Epidermal melanocyte (primary cell): ENCODE results near the gene OCSTAMP.

Source experiments
- DNase-seq: peaks from one replicate; pipeline ENCODE4 v3.0.0; 2011; ENCODE audit warnings: low spot score; ENCODE audit not compliant: insufficient read length

Gene OCSTAMP

GRCh38 chr20:46554828-46555227 lies 4.4 kb upstream of the OCSTAMP start:
- no peak for DNase-seq

GRCh38 chr20:46553926-46554325 lies 3.5 kb upstream of the OCSTAMP start:
- DNase-seq = no peak

DNA sequence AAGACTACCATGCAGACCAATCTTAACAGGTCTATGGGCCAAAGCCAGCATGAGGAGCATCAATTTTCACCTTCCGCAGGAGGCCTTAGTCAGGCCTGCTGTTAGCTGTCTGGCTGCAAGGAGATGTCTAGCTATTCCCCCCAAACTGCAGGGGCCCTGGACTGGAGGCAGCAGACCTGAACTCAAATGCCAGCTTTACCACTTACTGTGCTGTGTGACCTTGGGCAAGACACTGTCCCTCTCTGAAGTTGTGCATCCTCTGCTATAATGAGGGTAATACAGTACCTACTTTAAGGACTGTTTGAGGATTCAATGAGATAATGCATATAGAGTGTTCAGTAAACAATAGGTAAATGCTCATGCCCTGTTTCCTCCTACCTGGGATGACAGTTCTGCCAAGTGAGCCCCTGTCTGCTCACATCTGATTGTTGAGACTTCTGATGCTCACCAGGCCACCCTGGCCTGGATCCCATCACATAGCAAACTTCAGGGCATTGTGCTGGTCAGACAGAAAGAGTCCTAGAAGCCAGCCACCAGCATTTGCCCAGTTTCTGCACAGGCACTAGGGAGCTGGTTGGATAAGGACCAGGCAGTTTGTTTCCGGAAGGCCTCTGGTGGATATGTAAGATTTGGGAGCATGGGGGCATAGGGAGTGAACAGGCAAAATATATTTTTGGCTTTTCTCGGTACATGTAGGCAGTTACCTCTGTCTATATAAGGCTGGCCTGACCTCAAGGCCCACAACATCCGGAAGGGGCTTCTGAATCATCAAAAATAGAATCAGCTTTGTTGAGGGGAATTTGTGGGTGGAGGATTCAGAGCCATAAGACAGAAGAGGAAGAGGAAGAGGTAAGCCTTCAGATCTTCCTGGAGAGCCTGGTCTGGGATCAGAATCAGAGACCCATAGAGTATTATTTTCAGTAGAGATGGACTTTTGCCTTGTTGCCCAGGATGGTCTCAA lies 2.3 kb upstream of the OCSTAMP start:
- no peak for DNase-seq

DNA sequence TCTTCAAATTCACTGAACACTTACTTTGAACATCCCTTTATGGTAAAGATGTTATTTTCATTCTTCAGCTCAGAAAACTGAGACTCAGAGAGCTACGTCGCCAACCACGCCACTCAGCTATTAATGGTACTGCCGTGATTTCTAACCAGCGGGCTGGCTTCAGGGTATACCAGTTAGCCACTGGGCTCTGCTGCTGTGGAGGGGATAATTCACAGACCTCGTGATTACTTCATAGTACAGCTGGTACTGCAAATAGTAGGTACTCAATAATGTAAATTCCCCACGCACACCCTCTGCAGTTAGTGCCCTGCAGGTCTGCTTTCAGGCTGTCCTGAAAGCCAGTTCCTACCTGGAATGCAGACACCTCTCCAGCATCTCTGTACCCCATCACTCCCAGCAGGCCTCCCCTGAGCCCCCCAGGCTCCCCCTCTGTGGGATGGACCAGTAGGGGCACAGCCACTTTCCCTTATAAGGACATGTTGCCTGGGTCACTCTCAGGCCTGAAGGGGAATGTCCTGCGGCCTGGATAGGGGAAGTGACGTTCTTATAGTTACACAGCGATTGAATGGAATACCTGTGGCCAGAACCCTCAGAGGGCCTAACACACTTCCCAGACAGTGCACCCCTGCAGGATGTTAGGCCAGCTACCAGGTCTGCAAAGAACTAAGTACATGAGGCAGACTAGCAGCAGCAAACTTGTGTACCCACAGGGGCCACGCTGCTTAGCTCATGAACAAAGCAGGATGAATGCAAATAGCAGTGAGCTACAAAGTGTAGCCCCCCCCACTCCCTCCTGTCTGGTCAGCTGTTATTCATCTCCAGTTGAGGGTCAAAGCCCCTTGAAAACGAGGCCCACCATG lies 1.3 kb upstream of the OCSTAMP start:
- no peak for DNase-seq

DNA sequence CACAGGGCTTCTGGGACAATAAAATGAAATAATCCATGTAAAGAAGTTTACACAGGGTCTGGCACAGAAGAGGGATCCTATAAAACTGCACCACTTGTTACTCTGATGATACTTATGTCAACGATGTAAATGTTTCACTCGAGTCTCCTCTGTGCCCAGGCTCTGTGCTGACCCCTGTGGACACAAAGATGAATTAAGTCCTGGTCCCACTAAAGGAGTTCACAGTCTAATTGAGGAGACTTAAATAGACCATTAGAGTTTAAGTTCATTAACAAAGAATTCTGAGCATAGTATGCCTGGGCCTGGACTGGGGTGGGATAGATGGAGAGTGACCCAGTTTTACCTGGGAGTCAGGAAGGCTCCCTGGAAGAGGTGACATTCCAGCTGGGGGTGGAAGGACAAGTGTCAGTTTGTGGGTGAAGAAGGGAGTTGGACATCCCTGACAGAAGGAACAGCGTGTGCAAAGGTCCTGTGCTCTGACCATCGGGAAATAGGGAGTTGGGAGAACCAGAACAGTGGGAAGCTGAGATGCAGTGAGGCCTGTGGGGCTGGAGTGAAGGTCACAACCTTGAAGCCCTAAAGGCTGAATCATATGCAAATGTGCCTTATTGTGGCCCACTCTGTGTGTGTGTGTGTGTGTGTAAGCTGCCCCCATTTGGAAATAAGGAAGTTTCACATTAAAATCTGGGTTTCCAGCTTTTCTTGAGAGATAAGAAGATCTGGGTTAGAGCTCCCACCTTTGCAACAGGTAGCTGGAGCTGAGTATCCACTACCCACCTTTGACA lies 1.1 kb downstream of the OCSTAMP start:
- DNase-seq = no peak

GRCh38 chr20:46548688-46549087 lies 1.8 kb downstream of the OCSTAMP start:
- DNase-seq = no peak

DNA sequence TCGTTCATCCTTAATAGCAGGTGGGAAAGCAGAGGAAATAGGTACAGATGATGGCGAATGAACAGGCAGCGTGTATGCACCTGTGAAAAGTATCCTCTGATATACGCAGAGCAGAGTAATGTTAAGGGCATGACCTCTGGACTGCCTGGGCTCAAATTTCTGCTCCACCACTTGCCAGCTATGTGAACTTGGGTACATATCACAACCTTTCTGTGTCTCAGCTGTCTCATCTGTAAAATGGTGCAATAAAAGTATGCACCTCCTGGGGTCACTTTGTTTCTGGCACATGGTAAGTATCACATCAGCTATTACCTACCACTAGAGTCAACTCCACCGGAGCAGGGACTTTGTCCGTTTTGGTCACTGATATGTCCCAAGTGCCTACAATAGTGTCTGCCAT lies 2.5 kb downstream of the OCSTAMP start:
- DNase-seq = no peak

DNA sequence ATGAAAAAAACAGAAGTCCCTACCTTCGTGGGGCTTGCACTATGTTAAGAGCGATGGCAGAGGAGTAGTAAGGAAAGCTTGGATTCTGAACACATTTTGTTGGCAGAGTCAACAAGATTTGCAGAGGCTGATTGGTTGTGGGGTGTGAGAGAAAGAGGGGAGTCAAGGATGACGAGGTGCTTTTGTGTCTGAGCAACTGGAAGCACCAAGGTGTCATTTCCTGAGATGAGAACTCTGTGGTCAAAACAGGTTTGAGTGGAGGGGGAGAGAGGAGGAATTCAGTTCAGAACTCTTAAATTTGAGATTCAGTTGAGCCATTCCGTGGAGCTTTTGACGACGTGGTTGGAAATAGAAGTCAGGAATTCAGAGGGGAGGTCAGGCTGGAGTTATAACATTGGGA lies 3.5 kb downstream of the OCSTAMP start:
- no peak for DNase-seq

DNA sequence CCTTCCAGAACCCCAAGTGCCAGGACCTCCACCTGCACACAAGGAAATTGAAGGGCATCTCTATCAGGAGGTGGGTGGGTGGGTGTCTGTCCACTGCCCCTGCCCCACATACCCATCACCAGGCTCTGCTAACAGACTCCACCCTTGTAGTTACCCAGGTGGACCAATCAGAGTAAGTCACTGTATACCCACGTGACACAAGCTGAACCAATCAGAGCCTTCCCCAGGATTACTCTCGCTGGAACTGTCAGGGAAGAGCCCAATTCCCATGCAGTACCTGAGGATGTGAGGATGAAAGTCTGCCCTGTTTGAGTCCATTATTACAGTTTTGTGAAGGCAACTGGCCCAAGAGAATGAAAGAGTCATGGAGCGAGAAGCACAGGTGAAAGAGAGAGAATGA lies 4.2 kb downstream of the OCSTAMP start:
- DNase-seq = no peak

- DNase-seq = no peak
Observed at GRCh38 chr20:46545827-46546138, 4.7 kb downstream of the OCSTAMP start.

- no peak for DNase-seq
Observed at GRCh38 chr20:46545077-46545826, 5.2 kb downstream of the OCSTAMP start.

- DNase-seq = no peak
Observed at GRCh38 chr20:46544576-46544975, 5.9 kb downstream of the OCSTAMP start.

- no peak for DNase-seq
Observed at GRCh38 chr20:46543959-46544358, 6.5 kb downstream of the OCSTAMP start.

GRCh38 chr20:46543033-46543432 lies 7.4 kb downstream of the OCSTAMP start:
- no peak for DNase-seq

GRCh38 chr20:46541229-46541935 lies 9.1 kb downstream of the OCSTAMP start:
- DNase-seq = no peak

DNA sequence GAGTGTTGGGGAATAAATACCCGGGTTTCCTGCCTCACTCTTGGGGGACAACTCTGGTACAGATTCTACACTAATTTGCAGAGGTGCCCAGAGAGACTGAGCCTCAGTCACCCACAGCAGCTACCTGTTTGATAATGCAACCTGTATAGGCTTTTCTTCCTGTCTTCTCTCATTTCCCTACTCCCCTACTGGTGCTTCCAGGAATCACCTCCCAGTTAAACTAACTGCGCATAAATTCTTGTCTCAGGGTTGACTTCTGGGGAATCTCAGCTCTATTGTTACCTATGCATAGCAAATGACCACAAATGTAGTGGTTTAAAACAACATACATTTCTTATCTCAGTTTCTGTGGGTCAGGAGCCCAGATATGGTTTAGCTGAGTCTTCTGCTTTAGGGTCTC lies 11.3 kb downstream of the OCSTAMP start:
- DNase-seq = no peak

- DNase-seq = no peak
Observed at GRCh38 chr20:46530640-46531039, 19.8 kb downstream of the OCSTAMP start.

DNA sequence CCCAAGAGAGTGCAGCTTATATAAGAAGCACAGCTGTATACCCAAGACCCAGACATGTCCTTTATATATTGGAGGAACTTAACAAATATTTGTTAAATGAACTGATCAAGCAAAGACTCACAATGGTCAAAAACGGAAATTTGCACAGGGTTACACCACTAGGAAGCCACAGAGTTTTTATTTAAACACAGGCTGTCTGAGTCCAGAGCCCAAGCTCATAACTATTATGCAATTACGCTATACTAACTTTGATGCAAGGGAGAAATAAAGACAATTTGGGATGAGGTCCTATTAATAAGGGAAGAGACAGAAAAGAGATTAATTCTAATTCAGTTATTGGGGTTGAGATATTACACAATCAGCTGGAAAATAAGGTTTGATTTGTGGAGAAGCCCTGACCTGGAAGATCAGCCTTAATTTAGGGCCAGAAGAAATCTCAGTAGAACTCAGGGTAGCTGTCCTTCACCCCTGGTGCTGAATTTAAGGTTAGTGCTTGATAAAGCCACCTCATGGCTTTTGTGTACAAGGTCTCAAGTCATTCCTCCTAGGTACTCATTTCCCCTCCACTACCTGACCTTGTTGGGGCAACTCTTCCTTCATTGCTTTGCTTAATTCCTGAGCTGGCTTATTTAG lies 26.6 kb downstream of the OCSTAMP start:
- DNase-seq = no peak

- no peak for DNase-seq
Observed at GRCh38 chr20:46523108-46523507, 27.3 kb downstream of the OCSTAMP start.
